Neural cell (in vitro differentiated cells): Measurements from ENCODE around the gene SDSL. TPM values are rescaled to one million over a fixed set of nuclear protein-coding genes. Genes with fewer than 3 reads are reported as not detected.

Experiments
- H2AFZ ChIP-seq: fragments of 200-600, 300-800 bp; sonication (generic), shearing (Covaris generic); 2 replicates; pipeline ENCODE4 v1.6.0; 2014; ENCODE audit warnings: low read depth, mild to moderate bottlenecking, antibody characterized with exemption, low read length, moderate library complexity
- H3F3A ChIP-seq: fragments of 200-600 bp; shearing (Covaris generic); 2 replicates; pipeline ENCODE4 v1.6.1; 2016; ENCODE audit warnings: mild to moderate bottlenecking, moderate library complexity, mixed read lengths, antibody characterized with exemption, low read length; ENCODE audit not compliant: insufficient read depth, poor library complexity, severe bottlenecking
- H3K27ac ChIP-seq: fragments of 200-600, 300-800 bp; sonication (generic), shearing (Covaris generic); 2 replicates; pipeline ENCODE4 v1.5.1; 2014; ENCODE audit warnings: mild to moderate bottlenecking, low read length, moderate library complexity
- H3K27me3 ChIP-seq: fragments of 300-800, 200-600 bp; sonication (generic), shearing (Covaris generic); 2 replicates; pipeline ENCODE4 v1.6.0; 2014; ENCODE audit warnings: mild to moderate bottlenecking, low read depth, low read length, moderate library complexity; ENCODE audit not compliant: insufficient read depth
- H3K36me3 ChIP-seq: fragments of 300-800, 200-600 bp; sonication (generic), shearing (Covaris generic); 2 replicates; pipeline ENCODE4 v1.5.1; 2014; ENCODE audit warnings: mild to moderate bottlenecking, antibody characterized with exemption, low read length, moderate library complexity; ENCODE audit not compliant: insufficient read depth
- H3K4me2 ChIP-seq: fragments of 300-800, 200-600 bp; sonication (generic), shearing (Covaris generic); 2 replicates; pipeline ENCODE4 v1.6.0; 2014; ENCODE audit warnings: mild to moderate bottlenecking, low read length
- H3K4me3 ChIP-seq: fragments of 300-800, 200-600 bp; sonication (generic), shearing (Covaris generic); 2 replicates; pipeline ENCODE4 v1.5.1; 2014; ENCODE audit warnings: mild to moderate bottlenecking, low read length, moderate library complexity
- H3K79me2 ChIP-seq: fragments of 200-600 bp; shearing (Covaris generic); replicated peaks from 2 replicates; pipeline ENCODE4 v1.6.0; 2014; ENCODE audit warnings: mild to moderate bottlenecking, low read length, moderate library complexity; ENCODE audit not compliant: insufficient read depth
- H3K9ac ChIP-seq: fragments of 300-800, 200-600 bp; sonication (generic), shearing (Covaris generic); 2 replicates; pipeline ENCODE4 v1.6.1; 2016; ENCODE audit warnings: mild to moderate bottlenecking, low read length, mixed read lengths
- H3K9me2 ChIP-seq: fragments of 200-600 bp; shearing (Covaris generic); 2 replicates; pipeline ENCODE4 v1.6.1; 2016; ENCODE audit warnings: mild to moderate bottlenecking, low read length, mixed read lengths; ENCODE audit not compliant: insufficient read depth
- H3K9me3 ChIP-seq: fragments of 200-600, 300-800 bp; sonication (generic), shearing (Covaris generic); 2 replicates; pipeline ENCODE4 v1.6.1; 2016; ENCODE audit warnings: mild to moderate bottlenecking, mixed run types, low read length, moderate library complexity, mixed read lengths
- H4K20me1 ChIP-seq: fragments of 200-600 bp; shearing (Covaris generic); 2 replicates; pipeline ENCODE4 v1.6.1; 2016; ENCODE audit warnings: mild to moderate bottlenecking, mixed run types; ENCODE audit not compliant: insufficient read depth
- EP300 ChIP-seq: fragments of 450-650 bp; conservative IDR thresholded peaks from 2 replicates; pipeline ENCODE4 v1.6.1; 2014; ENCODE audit warnings: antibody characterized with exemption, mild to moderate bottlenecking, moderate library complexity; ENCODE audit not compliant: poor library complexity, severe bottlenecking
- EZH2 ChIP-seq: fragments of 200-600, 300-800 bp; shearing (Covaris generic), sonication (generic); IDR thresholded peaks from 2 replicates; pipeline ENCODE4 v1.6.1; 2014; ENCODE audit warnings: antibody characterized with exemption, low read length, borderline replicate concordance, mild to moderate bottlenecking; ENCODE audit not compliant: insufficient read depth, poor library complexity, severe bottlenecking
- MXI1 ChIP-seq: fragments of 450-650 bp; conservative IDR thresholded peaks from 2 replicates; pipeline ENCODE4 v1.6.1; 2014; ENCODE audit warnings: antibody characterized with exemption, mild to moderate bottlenecking; ENCODE audit not compliant: poor library complexity, severe bottlenecking
- POLR2AphosphoS5 ChIP-seq: IDR thresholded peaks from 2 replicates; pipeline ENCODE4 v1.6.1; 2012
- RAD21 ChIP-seq: fragments of 450-650 bp; conservative IDR thresholded peaks from 2 replicates; pipeline ENCODE4 v1.6.1; 2014; ENCODE audit warnings: antibody characterized with exemption, mild to moderate bottlenecking, moderate library complexity
- SMC3 ChIP-seq: fragments of 450-650 bp; conservative IDR thresholded peaks from 2 replicates; pipeline ENCODE4 v1.6.1; 2014; ENCODE audit warnings: antibody characterized with exemption, mild to moderate bottlenecking, moderate library complexity; ENCODE audit not compliant: poor library complexity
- TAF1 ChIP-seq: IDR thresholded peaks from 2 replicates; pipeline ENCODE4 v1.6.1; 2012; ENCODE audit warnings: low read depth
- polyA plus RNA-seq: library from polyadenylated mRNA; depleted of rRNA; stranded (reverse); fragments of >200 nt; gene quantifications from 2 replicates; pipeline ENCODE4 v1.2.3, GENCODE V29; 2014
- TF ChIP-seq, protein P1 (sequence below): fragments of 450-650 bp; IDR thresholded peaks from 2 replicates; pipeline ENCODE4 v1.5.1; 2014; ENCODE audit warnings: antibody characterized with exemption, mild to moderate bottlenecking, moderate library complexity; ENCODE audit not compliant: poor library complexity, severe bottlenecking
- TF ChIP-seq, protein P2 (sequence below): IDR thresholded peaks from 2 replicates; pipeline ENCODE4 v1.6.1; 2012; ENCODE audit warnings: borderline replicate concordance

The SDSL gene
- polyA plus RNA-seq, 1 donor from 2014 or later, result 2.7 TPM

- Histone ChIP-seq H3F3A (no peaks in the 10 kb centered on the region), H3K4me3 (no peak overlapping the region)
Observed at GRCh38 chr12:113443030-113443539, 20.9 kb downstream of the SDSL start.

GRCh38 chr12:113445544-113446171, 23.5 kb downstream of the SDSL start:
- TF ChIP-seq POLR2AphosphoS5 (no peak), RAD21 (no peak), TAF1 (no peak), MXI1 (no peak), EZH2 (no peak), SMC3 (no peak), EP300 (no peak)
- TF ChIP-seq, protein P1, sequence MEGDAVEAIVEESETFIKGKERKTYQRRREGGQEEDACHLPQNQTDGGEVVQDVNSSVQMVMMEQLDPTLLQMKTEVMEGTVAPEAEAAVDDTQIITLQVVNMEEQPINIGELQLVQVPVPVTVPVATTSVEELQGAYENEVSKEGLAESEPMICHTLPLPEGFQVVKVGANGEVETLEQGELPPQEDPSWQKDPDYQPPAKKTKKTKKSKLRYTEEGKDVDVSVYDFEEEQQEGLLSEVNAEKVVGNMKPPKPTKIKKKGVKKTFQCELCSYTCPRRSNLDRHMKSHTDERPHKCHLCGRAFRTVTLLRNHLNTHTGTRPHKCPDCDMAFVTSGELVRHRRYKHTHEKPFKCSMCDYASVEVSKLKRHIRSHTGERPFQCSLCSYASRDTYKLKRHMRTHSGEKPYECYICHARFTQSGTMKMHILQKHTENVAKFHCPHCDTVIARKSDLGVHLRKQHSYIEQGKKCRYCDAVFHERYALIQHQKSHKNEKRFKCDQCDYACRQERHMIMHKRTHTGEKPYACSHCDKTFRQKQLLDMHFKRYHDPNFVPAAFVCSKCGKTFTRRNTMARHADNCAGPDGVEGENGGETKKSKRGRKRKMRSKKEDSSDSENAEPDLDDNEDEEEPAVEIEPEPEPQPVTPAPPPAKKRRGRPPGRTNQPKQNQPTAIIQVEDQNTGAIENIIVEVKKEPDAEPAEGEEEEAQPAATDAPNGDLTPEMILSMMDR, result no peak
- TF ChIP-seq, protein P2, sequence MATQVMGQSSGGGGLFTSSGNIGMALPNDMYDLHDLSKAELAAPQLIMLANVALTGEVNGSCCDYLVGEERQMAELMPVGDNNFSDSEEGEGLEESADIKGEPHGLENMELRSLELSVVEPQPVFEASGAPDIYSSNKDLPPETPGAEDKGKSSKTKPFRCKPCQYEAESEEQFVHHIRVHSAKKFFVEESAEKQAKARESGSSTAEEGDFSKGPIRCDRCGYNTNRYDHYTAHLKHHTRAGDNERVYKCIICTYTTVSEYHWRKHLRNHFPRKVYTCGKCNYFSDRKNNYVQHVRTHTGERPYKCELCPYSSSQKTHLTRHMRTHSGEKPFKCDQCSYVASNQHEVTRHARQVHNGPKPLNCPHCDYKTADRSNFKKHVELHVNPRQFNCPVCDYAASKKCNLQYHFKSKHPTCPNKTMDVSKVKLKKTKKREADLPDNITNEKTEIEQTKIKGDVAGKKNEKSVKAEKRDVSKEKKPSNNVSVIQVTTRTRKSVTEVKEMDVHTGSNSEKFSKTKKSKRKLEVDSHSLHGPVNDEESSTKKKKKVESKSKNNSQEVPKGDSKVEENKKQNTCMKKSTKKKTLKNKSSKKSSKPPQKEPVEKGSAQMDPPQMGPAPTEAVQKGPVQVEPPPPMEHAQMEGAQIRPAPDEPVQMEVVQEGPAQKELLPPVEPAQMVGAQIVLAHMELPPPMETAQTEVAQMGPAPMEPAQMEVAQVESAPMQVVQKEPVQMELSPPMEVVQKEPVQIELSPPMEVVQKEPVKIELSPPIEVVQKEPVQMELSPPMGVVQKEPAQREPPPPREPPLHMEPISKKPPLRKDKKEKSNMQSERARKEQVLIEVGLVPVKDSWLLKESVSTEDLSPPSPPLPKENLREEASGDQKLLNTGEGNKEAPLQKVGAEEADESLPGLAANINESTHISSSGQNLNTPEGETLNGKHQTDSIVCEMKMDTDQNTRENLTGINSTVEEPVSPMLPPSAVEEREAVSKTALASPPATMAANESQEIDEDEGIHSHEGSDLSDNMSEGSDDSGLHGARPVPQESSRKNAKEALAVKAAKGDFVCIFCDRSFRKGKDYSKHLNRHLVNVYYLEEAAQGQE, result no peak
- H3K9me3 ChIP-seq, result no peaks in the 10 kb centered on the region
- no peaks in the 10 kb centered on the region for H3F3A ChIP-seq
- H3K27ac ChIP-seq, result no peak overlapping the region
- H3K4me2 ChIP-seq, result no peak overlapping the region
- no peak overlapping the region for H3K9ac ChIP-seq
- no peaks in the 10 kb centered on the region for H3K36me3 ChIP-seq
- H2AFZ ChIP-seq, result no peak overlapping the region
- no peaks in the 10 kb centered on the region for H4K20me1 ChIP-seq
- no peaks in the 10 kb centered on the region for H3K9me2 ChIP-seq
- H3K4me3 ChIP-seq, result no peak overlapping the region
- no peaks in the 10 kb centered on the region for H3K79me2 ChIP-seq
- H3K27me3 ChIP-seq, result no peaks in the 10 kb centered on the region

More at GRCh38 chr12:113443030-113443539, 20.9 kb downstream of the SDSL start:
- no peaks in the 10 kb centered on the region for H3K27me3 ChIP-seq
- no peaks in the 10 kb centered on the region for H3K9me3 ChIP-seq
- no peak overlapping the region for H2AFZ ChIP-seq
- H3K9ac ChIP-seq, result no peak overlapping the region
- no peaks in the 10 kb centered on the region for H3K9me2 ChIP-seq
- no peaks in the 10 kb centered on the region for H4K20me1 ChIP-seq
- no peak overlapping the region for H3K4me2 ChIP-seq
- no peaks in the 10 kb centered on the region for H3K79me2 ChIP-seq
- TF ChIP-seq, protein P2, result no peak
- TF ChIP-seq TAF1, result no peak
- no peak for TF ChIP-seq SMC3
- TF ChIP-seq EZH2, result no peak
- TF ChIP-seq, protein P1, result no peak
- TF ChIP-seq RAD21, result no peak
- TF ChIP-seq EP300, result no peak
- TF ChIP-seq POLR2AphosphoS5, result no peak
- TF ChIP-seq MXI1, result no peak
- no peak overlapping the region for H3K27ac ChIP-seq
- no peaks in the 10 kb centered on the region for H3K36me3 ChIP-seq
